ENCODE results near the gene PCDH8. TPM values are rescaled to one million over a fixed set of nuclear protein-coding genes. Genes with fewer than 3 reads are reported as not detected.
"Not testable (repeated sequence)": the region's sequence is repeated elsewhere in the genome, so short reads cannot be mapped to it uniquely, and the experiment has no call there.

PCDH8 gene
- total and polyA plus RNA-seq, 3 experiments from 2014 or later: not detected

DNA sequence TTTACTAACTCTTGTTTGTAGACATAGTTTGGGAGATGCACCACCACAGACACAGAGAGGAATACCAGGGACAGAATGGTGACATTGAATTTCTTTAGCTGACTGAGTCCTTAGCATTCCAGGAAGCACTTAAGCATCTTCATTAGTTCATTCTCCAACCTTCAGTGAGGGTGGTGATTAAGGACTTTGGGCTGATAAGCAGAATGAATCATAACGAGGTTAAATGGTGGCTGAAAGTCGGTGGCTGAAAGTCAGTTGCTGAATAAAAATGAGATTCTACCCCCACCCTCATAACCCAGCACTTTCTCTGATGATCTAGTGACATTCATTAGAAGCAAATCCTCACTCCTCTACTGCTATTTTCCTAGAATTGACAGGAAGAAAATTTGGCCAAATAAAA is 10.6 kb downstream of the PCDH8 start:
- Histone ChIP-seq H3K9me3 (ENCODE audit: low read length) (no peaks in the 10 kb centered on the region), H3K36me3 (ENCODE audit: insufficient read depth, low read length) (no peaks in the 10 kb centered on the region), H3K27me3 (ENCODE audit: insufficient read depth, low read length, poor library complexity, severe bottlenecking) (no peaks in the 10 kb centered on the region), H3K27ac (ENCODE audit: low read depth, low read length) (no peak overlapping the region), H3K4me1 (ENCODE audit: insufficient read depth, low read length) (no peaks in the 10 kb centered on the region), H3K4me3 (ENCODE audit: low read length) (no peak overlapping the region)
- Mint-ChIP-seq H3K27ac (no peak overlapping the region), H3K27me3 (peaks cover 20 to 51% of the 10 kb centered on the region in 2 donors), H3K4me1 (no peaks in the 10 kb centered on the region), H3K36me3 (no peaks in the 10 kb centered on the region), H3K9me3 (peaks cover 0 to 3% (median 0%) of the 10 kb centered on the region in 5 donors), H3K4me3 (no peak overlapping the region)
- POLR2A ChIA-PET: no interaction called here
- CTCF ChIA-PET: no interaction called here
- DNase-seq: no peak

- Mint-ChIP-seq H3K27me3 (peaks cover 19 to 38% of the 10 kb centered on the region in 2 donors), H3K4me3 (no peak overlapping the region), H3K27ac (no peak overlapping the region), H3K36me3 (no peaks in the 10 kb centered on the region), H3K4me1 (no peaks in the 10 kb centered on the region), H3K9me3 (peaks cover 0 to 3% (median 0%) of the 10 kb centered on the region in 5 donors)
- POLR2A ChIA-PET: no interaction called here
- H3K9me3 ChIP-seq (ENCODE audit: low read length): no peaks in the 10 kb centered on the region
- CTCF ChIA-PET: no interaction called here
- no peak for DNase-seq
- H3K27me3 ChIP-seq (ENCODE audit: insufficient read depth, low read length, poor library complexity, severe bottlenecking): no peaks in the 10 kb centered on the region
- no peak overlapping the region for H3K27ac ChIP-seq (ENCODE audit: low read depth, low read length)
- H3K4me3 ChIP-seq (ENCODE audit: low read length): no peak overlapping the region
- H3K36me3 ChIP-seq (ENCODE audit: insufficient read depth, low read length): no peaks in the 10 kb centered on the region
- H3K4me1 ChIP-seq (ENCODE audit: insufficient read depth, low read length): no peaks in the 10 kb centered on the region
Observed at GRCh38 chr13:52835071-52835839, 13.2 kb downstream of the PCDH8 start.

GRCh38 chr13:52833296-52833875 is 15.1 kb downstream of the PCDH8 start:
- Histone ChIP-seq H3K27me3 (ENCODE audit: insufficient read depth, low read length, poor library complexity, severe bottlenecking) (no peaks in the 10 kb centered on the region), H3K4me3 (ENCODE audit: low read length) (no peak overlapping the region), H3K36me3 (ENCODE audit: insufficient read depth, low read length) (no peaks in the 10 kb centered on the region), H3K9me3 (ENCODE audit: low read length) (no peaks in the 10 kb centered on the region), H3K4me1 (ENCODE audit: insufficient read depth, low read length) (no peaks in the 10 kb centered on the region), H3K27ac (ENCODE audit: low read depth, low read length) (no peak overlapping the region)
- Mint-ChIP-seq H3K36me3 (no peaks in the 10 kb centered on the region), H3K4me1 (no peaks in the 10 kb centered on the region), H3K9me3 (peaks cover 0 to 3% (median 0%) of the 10 kb centered on the region in 5 donors), H3K27me3 (peaks cover 10 to 22% of the 10 kb centered on the region in 2 donors), H3K4me3 (no peak overlapping the region), H3K27ac (no peak overlapping the region)
- POLR2A ChIA-PET: no interaction called here
- no peak for DNase-seq
- CTCF ChIA-PET: no interaction called here

DNA sequence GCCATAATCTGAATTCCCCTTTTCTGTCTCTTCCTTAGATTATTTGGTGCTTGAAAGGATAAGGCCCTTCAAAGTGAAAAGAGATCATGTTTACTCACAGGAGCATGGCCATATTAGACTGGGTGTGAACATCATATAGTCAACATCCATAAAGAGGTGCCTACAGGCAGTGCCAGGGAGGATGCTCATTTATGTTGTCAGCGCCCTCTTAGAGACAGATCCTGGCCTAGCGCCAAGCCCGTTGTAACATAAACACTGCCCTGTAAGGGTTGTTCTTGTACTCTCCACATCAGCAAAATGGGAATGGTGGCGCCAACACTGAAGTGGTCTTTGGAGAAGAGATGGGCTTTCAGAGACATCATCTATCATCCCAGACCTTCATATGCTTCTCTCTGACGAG is 16.1 kb downstream of the PCDH8 start:
- Histone ChIP-seq H3K4me3 (ENCODE audit: low read length) (no peak overlapping the region), H3K27ac (ENCODE audit: low read depth, low read length) (no peak overlapping the region), H3K9me3 (ENCODE audit: low read length) (no peaks in the 10 kb centered on the region), H3K27me3 (ENCODE audit: insufficient read depth, low read length, poor library complexity, severe bottlenecking) (no peaks in the 10 kb centered on the region), H3K4me1 (ENCODE audit: insufficient read depth, low read length) (no peaks in the 10 kb centered on the region), H3K36me3 (ENCODE audit: insufficient read depth, low read length) (no peaks in the 10 kb centered on the region)
- Mint-ChIP-seq H3K4me1 (no peaks in the 10 kb centered on the region), H3K27me3 (peaks cover 10 to 13% of the 10 kb centered on the region in 2 donors), H3K36me3 (no peaks in the 10 kb centered on the region), H3K27ac (no peak overlapping the region), H3K4me3 (no peak overlapping the region), H3K9me3 (peaks cover 0 to 3% (median 0%) of the 10 kb centered on the region in 5 donors)
- no peak for DNase-seq
- CTCF ChIA-PET: no interaction called here
- POLR2A ChIA-PET: no interaction called here

DNA sequence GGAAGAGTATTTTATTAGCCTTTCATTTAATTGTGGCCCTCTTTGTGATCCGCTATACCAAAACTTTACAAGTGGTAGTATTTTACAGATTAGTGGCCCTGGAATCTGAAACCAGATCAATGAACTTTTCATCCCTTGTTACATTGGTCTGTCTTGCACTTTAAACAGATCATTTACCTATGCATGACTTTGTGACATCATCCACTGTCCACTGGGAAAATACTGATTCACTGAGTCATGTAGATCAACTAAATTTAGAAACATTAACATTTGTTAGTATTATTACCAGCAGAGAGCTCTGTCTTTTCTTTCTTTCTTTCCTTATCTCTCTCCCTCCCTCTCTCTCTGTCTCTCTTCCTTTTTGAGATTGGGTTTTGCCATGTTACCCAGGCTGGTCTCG is 17.5 kb downstream of the PCDH8 start:
- H3K36me3 ChIP-seq (ENCODE audit: insufficient read depth, low read length): no peaks in the 10 kb centered on the region
- peaks cover 10 to 13% of the 10 kb centered on the region in 2 donors for H3K27me3 Mint-ChIP-seq
- H3K4me1 ChIP-seq (ENCODE audit: insufficient read depth, low read length): no peaks in the 10 kb centered on the region
- DNase-seq: no peak
- no peaks in the 10 kb centered on the region for H3K9me3 ChIP-seq (ENCODE audit: low read length)
- no peak overlapping the region for H3K27ac Mint-ChIP-seq
- no peak overlapping the region for H3K4me3 ChIP-seq (ENCODE audit: low read length)
- H3K27me3 ChIP-seq (ENCODE audit: insufficient read depth, low read length, poor library complexity, severe bottlenecking): no peaks in the 10 kb centered on the region
- H3K36me3 Mint-ChIP-seq: no peaks in the 10 kb centered on the region
- H3K27ac ChIP-seq (ENCODE audit: low read depth, low read length): no peak overlapping the region
- ChIA-PET CTCF (no interaction called here), POLR2A (no interaction called here)
- peaks cover 0 to 3% (median 0%) of the 10 kb centered on the region in 5 donors for H3K9me3 Mint-ChIP-seq
- no peaks in the 10 kb centered on the region for H3K4me1 Mint-ChIP-seq
- H3K4me3 Mint-ChIP-seq: no peak overlapping the region

GRCh38 chr13:52827839-52828238 is 20.6 kb downstream of the PCDH8 start:
- H3K9me3 ChIP-seq (ENCODE audit: low read length): no peaks in the 10 kb centered on the region
- H3K4me3 ChIP-seq (ENCODE audit: low read length): no peak overlapping the region
- Mint-ChIP-seq H3K36me3 (no peaks in the 10 kb centered on the region), H3K27me3 (peaks cover 8 to 13% of the 10 kb centered on the region in 2 donors), H3K27ac (no peak overlapping the region), H3K4me3 (no peak overlapping the region), H3K4me1 (no peaks in the 10 kb centered on the region), H3K9me3 (peaks cover 0 to 2% (median 0%) of the 10 kb centered on the region in 5 donors)
- H3K36me3 ChIP-seq (ENCODE audit: insufficient read depth, low read length): no peaks in the 10 kb centered on the region
- no peaks in the 10 kb centered on the region for H3K27me3 ChIP-seq (ENCODE audit: insufficient read depth, low read length, poor library complexity, severe bottlenecking)
- no peak overlapping the region for H3K27ac ChIP-seq (ENCODE audit: low read depth, low read length)
- H3K4me1 ChIP-seq (ENCODE audit: insufficient read depth, low read length): no peaks in the 10 kb centered on the region
- ChIA-PET CTCF (no interaction called here), POLR2A (no interaction called here)
- no peak for DNase-seq

GRCh38 chr13:52817886-52818285 is 30.6 kb downstream of the PCDH8 start:
- H3K27me3 ChIP-seq (ENCODE audit: insufficient read depth, low read length, poor library complexity, severe bottlenecking); POLR2A ChIA-PET; H3K9me3 Mint-ChIP-seq; H3K4me1 ChIP-seq (ENCODE audit: insufficient read depth, low read length); H3K36me3 Mint-ChIP-seq; H3K27ac ChIP-seq (ENCODE audit: low read depth, low read length); H3K36me3 ChIP-seq (ENCODE audit: insufficient read depth, low read length); H3K4me3 ChIP-seq (ENCODE audit: low read length); H3K27me3 Mint-ChIP-seq; H3K4me1 Mint-ChIP-seq; H3K9me3 ChIP-seq (ENCODE audit: low read length); CTCF ChIA-PET; H3K27ac Mint-ChIP-seq; DNase-seq; H3K4me3 Mint-ChIP-seq: not testable (repeated sequence)

GRCh38 chr13:52815330-52815729 is 33.1 kb downstream of the PCDH8 start:
- H3K4me1 ChIP-seq (ENCODE audit: insufficient read depth, low read length): no peaks in the 10 kb centered on the region
- CTCF ChIA-PET: no interaction called here
- no peak overlapping the region for H3K27ac ChIP-seq (ENCODE audit: low read depth, low read length)
- H3K36me3 ChIP-seq (ENCODE audit: insufficient read depth, low read length): no peaks in the 10 kb centered on the region
- Mint-ChIP-seq H3K4me3 (no peak overlapping the region), H3K4me1 (no peaks in the 10 kb centered on the region), H3K27me3 (peaks cover 3 to 13% of the 10 kb centered on the region in 2 donors), H3K36me3 (no peaks in the 10 kb centered on the region), H3K9me3 (peaks cover 0 to 3% (median 0%) of the 10 kb centered on the region in 5 donors), H3K27ac (no peak overlapping the region)
- H3K4me3 ChIP-seq (ENCODE audit: low read length): no peak overlapping the region
- no peaks in the 10 kb centered on the region for H3K9me3 ChIP-seq (ENCODE audit: low read length)
- POLR2A ChIA-PET: no interaction called here
- DNase-seq: no peak
- no peaks in the 10 kb centered on the region for H3K27me3 ChIP-seq (ENCODE audit: insufficient read depth, low read length, poor library complexity, severe bottlenecking)
